ENCODE results near the gene THADA. TPM values are rescaled to one million over a fixed set of nuclear protein-coding genes. Genes with fewer than 3 reads are reported as not detected.
"Not testable (repeated sequence)": the region's sequence is repeated elsewhere in the genome, so short reads cannot be mapped to it uniquely, and the experiment has no call there.

Gene THADA
- polyA plus RNA-seq, 1 experiment = 21.6 TPM

DNA sequence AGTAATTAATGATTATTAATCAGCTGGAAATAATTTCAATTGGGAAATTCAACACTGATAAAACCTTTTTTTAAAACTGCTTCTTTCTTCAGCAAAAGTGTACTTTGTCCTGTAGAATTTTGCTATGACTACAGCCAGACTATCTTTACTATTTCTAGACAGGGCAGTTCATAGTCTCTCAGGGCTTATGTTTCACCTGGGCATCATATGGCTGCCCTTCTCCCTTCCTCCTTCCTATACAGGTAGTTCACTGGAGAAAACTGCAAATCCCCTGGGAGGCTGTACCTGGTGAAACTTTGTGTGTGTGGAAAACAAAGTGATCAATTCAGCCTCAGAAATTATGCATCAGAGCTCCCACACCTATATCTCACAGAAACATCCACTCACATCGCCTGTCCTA is 38.6 kb downstream of the THADA start:
- ChIA-PET POLR2A (no interaction called here), CTCF (interaction anchor here (0.6 to 1.0 kb wide), 4 partner anchors 15 to 610 kb away, joined by 3 to 5 read pairs (median 4); no protein-coding TSS in a partner anchor)
- Histone ChIP-seq H3K27me3 (ENCODE audit: control insufficient read depth, insufficient read depth, low read length) (no peaks in the 10 kb centered on the region), H3K4me3 (ENCODE audit: low read depth, low read length) (no peak overlapping the region), H3K36me3 (ENCODE audit: control insufficient read depth, insufficient read depth, low read length) (no peaks in the 10 kb centered on the region)
- TF ChIP-seq, protein P1, sequence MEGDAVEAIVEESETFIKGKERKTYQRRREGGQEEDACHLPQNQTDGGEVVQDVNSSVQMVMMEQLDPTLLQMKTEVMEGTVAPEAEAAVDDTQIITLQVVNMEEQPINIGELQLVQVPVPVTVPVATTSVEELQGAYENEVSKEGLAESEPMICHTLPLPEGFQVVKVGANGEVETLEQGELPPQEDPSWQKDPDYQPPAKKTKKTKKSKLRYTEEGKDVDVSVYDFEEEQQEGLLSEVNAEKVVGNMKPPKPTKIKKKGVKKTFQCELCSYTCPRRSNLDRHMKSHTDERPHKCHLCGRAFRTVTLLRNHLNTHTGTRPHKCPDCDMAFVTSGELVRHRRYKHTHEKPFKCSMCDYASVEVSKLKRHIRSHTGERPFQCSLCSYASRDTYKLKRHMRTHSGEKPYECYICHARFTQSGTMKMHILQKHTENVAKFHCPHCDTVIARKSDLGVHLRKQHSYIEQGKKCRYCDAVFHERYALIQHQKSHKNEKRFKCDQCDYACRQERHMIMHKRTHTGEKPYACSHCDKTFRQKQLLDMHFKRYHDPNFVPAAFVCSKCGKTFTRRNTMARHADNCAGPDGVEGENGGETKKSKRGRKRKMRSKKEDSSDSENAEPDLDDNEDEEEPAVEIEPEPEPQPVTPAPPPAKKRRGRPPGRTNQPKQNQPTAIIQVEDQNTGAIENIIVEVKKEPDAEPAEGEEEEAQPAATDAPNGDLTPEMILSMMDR (IDR thresholded peaks at IDR 0.05; ENCODE audit: insufficient read depth, low read depth, low read length) = no peak
- DNase-seq (ENCODE audit: low read depth) = no peak

DNA sequence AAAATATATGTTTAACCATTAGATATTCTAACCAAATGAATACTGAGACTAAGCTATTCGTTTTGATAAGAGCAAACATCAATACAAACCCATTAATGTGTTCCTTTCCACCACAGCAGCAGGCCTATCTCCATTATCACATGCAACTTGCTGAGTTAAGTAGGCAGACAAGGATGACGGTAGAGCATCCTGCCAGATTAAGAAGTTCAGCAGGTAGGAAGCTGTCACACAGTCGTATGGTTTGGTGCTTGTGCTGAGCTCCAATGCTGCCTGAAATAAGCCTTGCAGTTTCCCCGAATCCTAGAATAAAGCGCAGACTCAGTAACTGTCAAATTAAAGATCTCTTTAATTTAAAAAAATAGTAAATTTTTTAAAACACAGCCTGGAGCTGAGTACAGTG is 39.6 kb downstream of the THADA start:
- ChIA-PET POLR2A (no interaction called here), CTCF (no interaction called here)
- TF ChIP-seq, protein P1 (IDR thresholded peaks at IDR 0.05; ENCODE audit: insufficient read depth, low read depth, low read length) = no peak
- H3K4me3 ChIP-seq (ENCODE audit: low read depth, low read length) = no peak overlapping the region
- no peaks in the 10 kb centered on the region for H3K36me3 ChIP-seq (ENCODE audit: control insufficient read depth, insufficient read depth, low read length)
- DNase-seq (ENCODE audit: low read depth) = no peak
- no peaks in the 10 kb centered on the region for H3K27me3 ChIP-seq (ENCODE audit: control insufficient read depth, insufficient read depth, low read length)

DNA sequence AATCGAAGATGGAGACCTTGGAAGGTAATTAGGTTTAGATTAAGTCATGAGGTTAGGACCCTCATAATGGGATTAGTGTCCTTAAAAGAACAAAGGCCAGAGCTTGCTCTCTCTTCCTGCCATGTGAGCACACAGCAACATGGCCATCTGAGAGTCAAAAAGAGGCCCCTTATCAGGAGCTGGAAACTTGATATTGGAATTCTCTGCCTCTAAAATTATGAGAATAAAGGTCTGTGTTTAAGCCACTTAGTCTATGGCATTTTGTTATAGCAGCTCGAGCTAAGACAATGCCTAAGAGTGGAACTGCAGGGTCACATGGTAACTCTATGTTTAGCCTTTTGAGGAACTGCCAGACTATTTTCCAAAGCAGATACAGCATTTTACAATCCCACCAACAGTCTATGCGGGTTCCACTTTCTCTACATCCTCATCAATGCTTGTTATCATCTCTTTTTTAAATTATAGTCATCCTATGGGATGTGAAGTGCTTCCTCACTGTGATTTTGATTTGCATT is 42.4 kb downstream of the THADA start:
- TF ChIP-seq, protein P1 (IDR thresholded peaks at IDR 0.05; ENCODE audit: insufficient read depth, low read depth, low read length) = no peak
- Histone ChIP-seq H3K27me3 (ENCODE audit: control insufficient read depth, insufficient read depth, low read length) (no peaks in the 10 kb centered on the region), H3K36me3 (ENCODE audit: control insufficient read depth, insufficient read depth, low read length) (peaks cover 1% of the 10 kb centered on the region; the same call in 1 of the 2 replicates), H3K4me3 (ENCODE audit: low read depth, low read length) (no peak overlapping the region)
- CTCF ChIA-PET = no interaction called here
- no peak for DNase-seq (ENCODE audit: low read depth)
- POLR2A ChIA-PET = no interaction called here

DNA sequence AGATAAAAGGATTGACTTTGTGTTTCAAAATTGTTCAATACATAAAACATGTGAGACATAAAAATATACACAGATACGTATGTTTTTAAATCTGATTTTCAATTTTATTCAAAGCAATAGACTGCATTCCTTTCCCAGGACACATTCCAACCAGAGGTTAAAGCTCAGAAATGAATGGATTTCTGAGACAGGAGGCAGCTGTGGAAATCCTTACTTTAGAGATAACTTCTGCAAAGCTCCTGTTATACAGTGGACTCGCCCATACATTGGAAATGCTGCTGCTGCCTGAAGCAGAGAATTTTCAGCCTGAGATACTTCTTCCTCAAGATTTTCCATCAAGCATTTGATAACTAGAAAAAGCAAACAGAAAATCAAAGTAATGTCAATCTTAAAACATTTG is 43.8 kb downstream of the THADA start:
- CTCF ChIA-PET = interaction anchor here (0.6 to 1.4 kb wide), 4 partner anchors 9 to 624 kb away, joined by 3 read pairs; no protein-coding TSS in a partner anchor

DNA sequence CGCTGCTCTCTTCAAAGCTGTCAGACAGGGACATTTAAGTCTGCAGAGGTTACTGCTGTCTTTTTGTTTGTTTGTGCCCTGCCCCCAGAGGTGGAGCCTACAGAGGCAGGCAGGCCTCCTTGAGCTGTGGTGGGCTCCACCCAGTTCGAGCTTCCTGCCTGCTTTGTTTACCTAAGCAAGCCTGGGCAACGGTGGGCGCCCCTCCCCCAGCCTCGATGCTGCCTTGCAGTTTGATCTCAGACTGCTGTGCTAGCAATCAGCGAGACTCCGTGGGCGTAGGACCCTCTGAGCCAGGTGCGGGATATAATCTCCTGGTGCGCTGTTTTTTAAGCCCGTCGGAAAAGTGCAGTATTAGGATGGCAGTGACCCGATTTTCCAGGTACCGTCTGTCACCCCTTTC is 47.5 kb downstream of the THADA start:
- H3K27me3 ChIP-seq (ENCODE audit: control insufficient read depth, insufficient read depth, low read length); H3K4me3 ChIP-seq (ENCODE audit: low read depth, low read length); DNase-seq (ENCODE audit: low read depth); H3K36me3 ChIP-seq (ENCODE audit: control insufficient read depth, insufficient read depth, low read length); POLR2A ChIA-PET: not testable (repeated sequence)
- CTCF ChIA-PET = interaction anchor here (0.9 kb wide), 1 partner anchor 720 kb away, joined by 3 read pairs; no protein-coding TSS in a partner anchor

More for the DNA sequence above, 43.8 kb downstream of the THADA start:
- DNase-seq (ENCODE audit: low read depth) = no peak
- Histone ChIP-seq H3K36me3 (ENCODE audit: control insufficient read depth, insufficient read depth, low read length) (peaks cover 1% of the 10 kb centered on the region; the same call in 1 of the 2 replicates), H3K4me3 (ENCODE audit: low read depth, low read length) (no peak overlapping the region), H3K27me3 (ENCODE audit: control insufficient read depth, insufficient read depth, low read length) (no peaks in the 10 kb centered on the region)
- POLR2A ChIA-PET = no interaction called here
- TF ChIP-seq, protein P1 (IDR thresholded peaks at IDR 0.05; ENCODE audit: insufficient read depth, low read depth, low read length) = no peak

Data from BJ (cell line).